ENCODE results near the gene AP2S1.

The AP2S1 gene

GRCh38 chr19:46841458-46842083 is 9.1 kb downstream of the AP2S1 start:
- DNase-seq (ENCODE audit: low spot score), result no peak
- in situ Hi-C loops (cut with MboI; ENCODE audit: low sequenced_read_pairs, unreplicated experiment), result loop anchor here (10.0 kb wide), 1 partner anchor 77 kb away; no protein-coding TSS in a partner anchor
- no peak for TF ChIP-seq CTCF (IDR thresholded peaks at IDR 0.05; ENCODE audit: borderline replicate concordance, control extremely low read depth, extremely low read depth, insufficient read depth, missing control alignments)

- in situ Hi-C loops (cut with MboI; ENCODE audit: low sequenced_read_pairs, unreplicated experiment), result loop anchor here (10.0 kb wide), 1 partner anchor 76 kb away; no protein-coding TSS in a partner anchor
- TF ChIP-seq CTCF (IDR thresholded peaks at IDR 0.05; ENCODE audit: borderline replicate concordance, control extremely low read depth, extremely low read depth, insufficient read depth, missing control alignments), result peak; percentile 61
Measured at GRCh38 chr19:46840498-46840942, 10.1 kb downstream of the AP2S1 start.

GRCh38 chr19:46839752-46840497 is 10.7 kb downstream of the AP2S1 start:
- no peak for DNase-seq (ENCODE audit: low spot score)

More at GRCh38 chr19:46840498-46840942, 10.1 kb downstream of the AP2S1 start:
- peak; percentile 79 for DNase-seq (ENCODE audit: low spot score)

DNA sequence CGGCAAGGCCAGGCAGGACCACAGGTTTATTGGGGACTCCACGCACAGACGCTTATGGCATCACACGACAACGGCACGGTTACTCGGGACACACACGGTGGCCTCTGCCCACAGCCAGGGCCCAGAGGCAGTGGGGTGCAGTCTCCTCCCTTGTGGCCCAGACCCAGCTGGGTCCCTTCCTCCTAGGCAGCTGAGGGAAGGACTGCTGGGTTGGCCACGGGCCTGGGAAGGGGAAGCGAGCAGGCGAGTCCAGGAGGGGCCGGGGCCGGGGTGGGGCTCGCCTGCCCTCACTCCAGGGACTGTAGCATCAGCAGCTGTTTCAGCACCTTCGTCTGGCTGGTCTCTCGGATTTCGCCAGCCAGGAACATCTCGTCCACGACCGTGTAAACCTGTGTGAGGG is 12.5 kb downstream of the AP2S1 start:
- in situ Hi-C loops (cut with MboI; ENCODE audit: low sequenced_read_pairs, unreplicated experiment), result no loop called here
- DNase-seq (ENCODE audit: low spot score), result no peak
- TF ChIP-seq CTCF (IDR thresholded peaks at IDR 0.05; ENCODE audit: borderline replicate concordance, control extremely low read depth, extremely low read depth, insufficient read depth, missing control alignments), result no peak

More at GRCh38 chr19:46839752-46840497, 10.7 kb downstream of the AP2S1 start:
- in situ Hi-C loops (cut with MboI; ENCODE audit: low sequenced_read_pairs, unreplicated experiment), result loop anchor here (10.0 kb wide), 1 partner anchor 75 kb away; no protein-coding TSS in a partner anchor
- no peak for TF ChIP-seq CTCF (IDR thresholded peaks at IDR 0.05; ENCODE audit: borderline replicate concordance, control extremely low read depth, extremely low read depth, insufficient read depth, missing control alignments)

DNA sequence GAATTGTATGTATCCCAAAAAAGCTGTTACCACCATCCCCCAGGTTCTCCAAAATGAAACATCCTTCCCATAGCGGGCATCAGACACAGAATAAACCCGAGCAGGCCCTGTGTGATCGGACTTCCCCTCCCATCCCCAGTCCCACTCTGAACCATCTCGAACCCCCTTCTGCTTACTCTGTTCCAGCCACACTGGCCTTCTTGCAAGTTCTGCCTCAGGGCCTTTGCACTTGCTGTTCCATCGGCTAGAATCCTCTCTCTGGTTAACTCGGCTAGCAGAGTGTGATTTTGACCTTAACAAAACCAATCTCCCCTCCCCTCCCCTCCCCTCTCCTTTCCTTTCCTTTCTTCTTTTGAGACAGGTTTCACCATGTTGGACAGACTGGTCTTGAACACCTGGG is 15.7 kb downstream of the AP2S1 start:
- in situ Hi-C loops (cut with MboI; ENCODE audit: low sequenced_read_pairs, unreplicated experiment), result no loop called here
- no peak for TF ChIP-seq CTCF (IDR thresholded peaks at IDR 0.05; ENCODE audit: borderline replicate concordance, control extremely low read depth, extremely low read depth, insufficient read depth, missing control alignments)
- DNase-seq (ENCODE audit: low spot score), result no peak

GRCh38 chr19:46834121-46834520 is 16.5 kb downstream of the AP2S1 start:
- no peak for TF ChIP-seq CTCF (IDR thresholded peaks at IDR 0.05; ENCODE audit: borderline replicate concordance, control extremely low read depth, extremely low read depth, insufficient read depth, missing control alignments)
- in situ Hi-C loops (cut with MboI; ENCODE audit: low sequenced_read_pairs, unreplicated experiment), result no loop called here
- no peak for DNase-seq (ENCODE audit: low spot score)
